Muscle layer of duodenum (tissue), 2 donors: ENCODE data around the gene CD247.

ENCODE experiments used
- H3K27ac ChIP-seq: one replicate; pipeline ENCODE4 v1.7.0; 2013; ENCODE audit warnings: mild to moderate bottlenecking, low read length
- H3K27me3 ChIP-seq: one replicate; pipeline ENCODE4 v1.7.0; 2013; ENCODE audit warnings: low read depth, mild to moderate bottlenecking, control low read depth, low read length
- H3K36me3 ChIP-seq, 2 donors: one replicate each; pipeline ENCODE4 v1.7.0; 2013; ENCODE audit warnings: low read length in 2 of 2, control low read depth in 1 of 2, mild to moderate bottlenecking in 1 of 2; ENCODE audit not compliant: insufficient read depth in 2 of 2, control insufficient read depth in 1 of 2
- H3K4me1 ChIP-seq, 2 donors: one replicate each; pipeline ENCODE4 v1.7.0; 2013; ENCODE audit warnings: low read length in 2 of 2, mild to moderate bottlenecking in 2 of 2, control low read depth in 1 of 2, moderate library complexity in 1 of 2; ENCODE audit not compliant: insufficient read depth in 2 of 2, control insufficient read depth in 1 of 2
- H3K4me3 ChIP-seq, 2 donors: one replicate each; pipeline ENCODE4 v1.7.0; 2013; ENCODE audit warnings: low read length in 2 of 2, low read depth in 1 of 2, mild to moderate bottlenecking in 1 of 2
- H3K9me3 ChIP-seq, 2 donors: one replicate each; pipeline ENCODE4 v1.7.0; 2013; ENCODE audit warnings: low read length in 2 of 2, control low read depth in 1 of 2, mild to moderate bottlenecking in 1 of 2; ENCODE audit not compliant: control insufficient read depth in 1 of 2
- donor health status: healthy.

The CD247 gene

GRCh38 chr1:167553136-167554027, 35.1 kb upstream of the CD247 start, which contains the start of gene CREG1:
TSS of gene CREG1 (minus strand) at chr1:167553762.
- H3K4me1 ChIP-seq, result peaks cover 0 to 25% of the 10 kb centered on the region in 2 donors

GRCh38 chr1:167551362-167551761, 33.0 kb upstream of the CD247 start:
- H3K4me1 ChIP-seq, result peaks cover 3 to 25% of the 10 kb centered on the region in 2 donors
- H3K27ac ChIP-seq, result no peak overlapping the region
- peaks cover 0 to 12% of the 10 kb centered on the region in 2 donors for H3K36me3 ChIP-seq
- H3K4me3 ChIP-seq, result peak overlapping the region in 1 of 2 donors; percentile 17
- H3K9me3 ChIP-seq, result no peaks in the 10 kb centered on the region
- no peaks in the 10 kb centered on the region for H3K27me3 ChIP-seq

More at GRCh38 chr1:167553136-167554027, 35.1 kb upstream of the CD247 start, which contains the start of gene CREG1:
- Histone ChIP-seq H3K27me3 (no peaks in the 10 kb centered on the region), H3K4me3 (peak within 1 kb of the TSS; percentile 73 to 90), H3K9me3 (no peaks in the 10 kb centered on the region), H3K36me3 (no peaks in the 10 kb centered on the region), H3K27ac (peak within 1 kb of the TSS; percentile 7)

DNA sequence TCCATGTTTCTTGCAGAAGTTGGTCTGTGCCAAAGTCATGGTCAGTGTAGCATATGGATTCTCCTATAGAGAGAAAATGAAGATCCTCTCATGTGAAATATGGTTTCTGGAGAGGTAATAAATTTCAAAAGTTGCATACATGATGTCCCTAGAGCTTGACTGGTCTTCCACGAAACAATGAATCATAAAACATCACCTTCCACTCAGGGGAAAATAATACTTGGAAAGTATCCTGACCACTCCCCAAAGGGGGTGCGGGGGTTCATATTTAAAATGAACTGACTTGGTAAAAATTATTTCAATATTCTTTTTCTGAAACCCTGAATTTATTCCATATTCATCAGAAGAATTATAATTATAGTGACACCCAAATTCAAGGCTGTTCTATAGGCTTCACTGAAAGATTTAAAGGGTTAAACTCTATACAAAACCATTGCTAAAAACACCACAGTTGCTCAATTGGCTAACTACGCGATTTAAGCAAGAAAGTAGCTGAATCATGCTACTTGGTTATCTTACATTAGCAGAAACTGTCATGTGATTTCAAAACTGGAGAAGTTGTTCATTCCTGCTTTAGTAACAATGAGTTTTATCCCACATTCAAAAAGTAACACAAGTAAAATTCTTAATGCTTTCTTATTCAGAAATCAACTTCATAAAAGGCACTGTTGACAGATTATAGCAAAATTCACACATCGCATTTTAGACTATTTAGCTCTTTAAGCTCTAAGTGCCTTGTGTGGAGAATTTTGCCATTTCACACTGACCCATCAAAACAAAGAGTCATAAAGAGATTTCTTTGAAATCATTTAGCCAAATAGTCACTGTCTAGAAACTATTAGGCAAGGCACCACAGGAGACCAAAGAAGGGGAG, 30.0 kb upstream of the CD247 start:
- peaks cover 3 to 24% of the 10 kb centered on the region in 2 donors for H3K4me1 ChIP-seq
- H3K9me3 ChIP-seq, result no peaks in the 10 kb centered on the region
- H3K4me3 ChIP-seq, result no peak overlapping the region
- H3K27me3 ChIP-seq, result no peaks in the 10 kb centered on the region
- peaks cover 4 to 24% of the 10 kb centered on the region in 2 donors for H3K36me3 ChIP-seq
- peak overlapping the region; percentile 59 for H3K27ac ChIP-seq

GRCh38 chr1:167546935-167547334, 28.6 kb upstream of the CD247 start:
- Histone ChIP-seq H3K4me3 (no peak overlapping the region), H3K27me3 (no peaks in the 10 kb centered on the region), H3K27ac (no peak overlapping the region), H3K36me3 (peaks cover 8 to 27% of the 10 kb centered on the region in 2 donors), H3K4me1 (peaks cover 3 to 17% of the 10 kb centered on the region in 2 donors), H3K9me3 (no peaks in the 10 kb centered on the region)

DNA sequence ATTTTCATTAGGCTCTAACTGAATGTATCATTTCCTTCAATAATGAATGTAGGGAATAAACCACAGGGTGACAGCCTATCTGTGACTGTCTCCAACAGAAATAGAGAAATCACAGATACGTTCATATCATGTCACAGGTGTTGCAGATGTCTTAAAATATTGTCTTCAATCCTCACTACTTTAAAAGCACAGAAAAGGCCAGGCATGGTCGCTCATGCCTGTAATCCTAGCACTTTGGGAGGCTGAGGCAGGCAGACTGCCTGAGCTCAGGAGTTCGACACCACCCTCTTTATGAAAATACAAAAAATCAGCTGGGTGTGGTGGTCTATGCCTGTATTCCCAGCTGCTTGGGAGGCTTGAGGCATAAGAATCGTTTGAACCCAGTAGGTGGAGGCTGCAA, 27.0 kb upstream of the CD247 start:
- peaks cover 3 to 5% of the 10 kb centered on the region in 2 donors for H3K4me1 ChIP-seq
- no peaks in the 10 kb centered on the region for H3K27me3 ChIP-seq
- peaks cover 9 to 27% of the 10 kb centered on the region in 2 donors for H3K36me3 ChIP-seq
- no peaks in the 10 kb centered on the region for H3K9me3 ChIP-seq
- H3K27ac ChIP-seq, result no peak overlapping the region
- no peak overlapping the region for H3K4me3 ChIP-seq

DNA sequence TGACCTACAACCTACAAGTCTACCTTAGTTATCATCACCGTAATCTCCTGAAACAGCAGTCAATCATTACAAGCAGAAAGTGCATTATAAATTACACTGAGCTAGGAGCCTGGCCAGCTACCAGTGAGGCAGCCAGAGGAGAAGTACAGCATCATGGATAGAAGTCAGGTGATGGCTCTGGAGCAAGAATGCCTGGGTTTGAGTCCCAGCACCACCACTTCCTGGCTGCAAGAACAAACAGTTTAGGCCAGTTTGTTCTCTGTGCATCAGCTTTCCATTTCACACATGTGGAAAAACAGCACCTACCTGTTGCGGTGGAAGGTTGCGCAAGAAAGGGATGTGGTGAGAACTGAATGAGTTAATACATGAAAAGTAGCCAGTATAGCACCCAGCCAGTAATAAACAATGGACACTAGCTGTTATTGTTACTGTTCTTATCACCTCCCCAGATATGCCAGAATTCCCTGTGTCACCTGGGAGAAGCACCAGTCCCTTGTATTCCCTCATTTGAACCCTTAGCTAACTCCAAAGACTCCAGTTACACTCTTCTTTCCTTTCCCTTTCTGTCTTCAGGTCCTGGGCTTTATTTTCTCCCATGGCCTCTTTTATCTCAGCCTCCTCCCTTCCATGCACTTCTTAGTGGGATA, 26.2 kb upstream of the CD247 start:
- Histone ChIP-seq H3K9me3 (no peaks in the 10 kb centered on the region), H3K4me3 (no peak overlapping the region), H3K27ac (no peak overlapping the region), H3K36me3 (peaks cover 9 to 27% of the 10 kb centered on the region in 2 donors), H3K4me1 (peaks cover 3 to 5% of the 10 kb centered on the region in 2 donors), H3K27me3 (no peaks in the 10 kb centered on the region)

DNA sequence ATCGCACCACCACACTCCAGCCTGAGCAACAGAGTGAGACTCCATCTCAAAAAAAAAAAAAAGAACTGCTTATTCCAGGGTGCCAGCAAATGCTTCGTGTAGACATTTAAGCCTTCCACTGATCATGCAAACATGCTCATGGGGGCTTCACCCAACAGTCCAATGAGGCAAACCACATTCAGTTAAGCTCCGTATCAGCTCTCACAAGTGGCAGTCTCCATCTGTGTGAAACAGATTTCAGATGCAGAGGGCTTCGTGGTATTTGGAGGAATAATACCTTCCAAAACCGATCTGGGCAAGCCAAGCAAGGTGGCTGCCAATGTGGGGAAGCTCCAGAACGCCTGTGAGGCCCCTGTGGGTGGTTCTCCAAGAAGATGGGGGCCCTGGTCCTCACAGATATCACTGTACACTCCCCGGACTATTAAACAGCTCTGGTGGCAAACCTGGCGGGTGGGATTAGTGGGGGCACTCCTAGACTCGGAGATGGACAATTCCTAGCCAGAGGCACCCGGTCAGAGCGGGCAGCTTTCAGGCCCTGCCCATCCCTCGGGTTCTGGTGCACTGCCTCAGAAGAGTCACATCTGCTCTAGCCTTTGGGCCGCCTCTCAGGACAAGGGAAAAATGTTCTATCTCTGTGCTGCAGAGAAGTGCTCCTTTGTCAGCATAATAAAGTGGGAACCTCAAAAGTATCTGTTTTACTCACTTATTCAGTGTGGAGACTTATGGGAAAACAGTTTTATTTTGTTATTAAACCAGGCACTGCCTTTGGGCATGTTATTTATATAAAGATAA, 25.1 kb upstream of the CD247 start:
- no peaks in the 10 kb centered on the region for H3K9me3 ChIP-seq
- H3K36me3 ChIP-seq, result peaks cover 9 to 27% of the 10 kb centered on the region in 2 donors
- peaks cover 3 to 5% of the 10 kb centered on the region in 2 donors for H3K4me1 ChIP-seq
- H3K4me3 ChIP-seq, result no peak overlapping the region
- no peak overlapping the region for H3K27ac ChIP-seq
- H3K27me3 ChIP-seq, result no peaks in the 10 kb centered on the region

GRCh38 chr1:167542109-167543032, 24.0 kb upstream of the CD247 start:
- H3K36me3 ChIP-seq, result peaks cover 9 to 23% of the 10 kb centered on the region in 2 donors
- no peak overlapping the region for H3K27ac ChIP-seq
- H3K27me3 ChIP-seq, result no peaks in the 10 kb centered on the region

DNA sequence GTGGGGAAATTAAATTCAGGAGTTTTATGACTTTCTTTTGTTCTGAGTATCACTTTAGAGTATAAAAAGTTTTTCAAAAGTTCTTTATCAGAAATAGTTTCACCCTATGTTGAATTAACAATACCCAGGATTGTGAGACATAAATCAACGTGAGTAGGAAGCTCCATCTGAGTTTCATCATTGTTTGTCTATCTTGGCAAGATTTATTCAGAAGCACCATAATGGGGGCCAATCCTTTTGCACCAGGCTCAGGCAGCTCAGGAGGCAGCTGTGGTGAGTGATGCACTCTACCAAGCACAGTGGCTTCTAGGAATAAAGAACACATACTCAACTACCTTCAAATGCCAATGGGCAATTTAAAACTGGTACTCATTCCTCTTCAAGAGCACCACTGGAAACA, 23.3 kb upstream of the CD247 start:
- H3K27ac ChIP-seq, result no peak overlapping the region
- peaks cover 9 to 17% of the 10 kb centered on the region in 2 donors for H3K36me3 ChIP-seq
- H3K4me3 ChIP-seq, result no peak overlapping the region
- peaks cover 0 to 5% of the 10 kb centered on the region in 2 donors for H3K4me1 ChIP-seq
- no peaks in the 10 kb centered on the region for H3K9me3 ChIP-seq
- no peaks in the 10 kb centered on the region for H3K27me3 ChIP-seq

More at GRCh38 chr1:167542109-167543032, 24.0 kb upstream of the CD247 start:
- Histone ChIP-seq H3K4me1 (peaks cover 3 to 5% of the 10 kb centered on the region in 2 donors), H3K4me3 (no peak overlapping the region), H3K9me3 (no peaks in the 10 kb centered on the region)
